Cerebellar nuclear complex (tissue), 1 donor: Measurements from ENCODE around the gene L3MBTL4.
"Not testable (repeated sequence)": the region's sequence is repeated elsewhere in the genome, so short reads cannot be mapped to it uniquely, and the experiment has no call there.

Source experiments
- DNase-seq, 2 experiments: peaks; one replicate each; lab custom pipeline; 2025; lab: John Stamatoyannopoulos, UW

L3MBTL4 gene

DNA sequence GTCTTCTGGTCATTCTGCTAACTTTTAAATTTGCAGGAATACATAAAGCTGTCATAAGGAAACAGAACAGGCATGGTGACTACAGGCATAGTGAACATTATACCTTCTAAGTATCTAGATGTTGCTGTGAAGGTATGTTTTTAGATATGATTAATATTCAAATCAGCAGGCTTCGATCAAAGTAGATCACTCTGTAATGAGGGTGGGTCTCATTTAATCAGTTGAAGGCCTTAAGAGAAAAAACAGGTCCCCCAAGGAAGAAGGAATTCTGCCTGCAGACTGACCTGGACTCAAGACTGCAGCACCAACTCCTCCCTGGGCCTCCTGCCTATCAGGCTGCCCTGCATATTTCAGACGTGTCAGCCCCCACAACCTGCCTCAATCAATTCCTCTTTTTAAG is 104.0 kb downstream of the L3MBTL4 start:
- DNase-seq = no peak

DNA sequence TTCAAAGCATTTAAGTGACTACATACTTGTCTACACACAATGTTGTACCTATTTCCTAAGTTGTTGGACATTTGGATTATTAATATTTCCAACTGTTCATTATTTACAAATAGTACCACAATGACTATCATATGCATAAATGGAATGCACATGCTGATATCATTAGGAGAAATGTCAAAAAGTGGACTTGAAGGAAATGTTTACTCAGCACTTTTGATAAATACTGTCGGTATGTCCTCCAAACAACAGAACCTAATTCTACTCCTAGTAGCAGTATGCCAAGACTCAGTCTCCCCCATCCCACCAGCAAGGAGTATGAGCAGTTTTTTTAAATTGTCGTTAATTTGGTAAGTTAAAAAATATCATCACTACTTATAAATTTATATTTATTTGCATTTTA is 116.8 kb downstream of the L3MBTL4 start:
- DNase-seq = no peak

DNA sequence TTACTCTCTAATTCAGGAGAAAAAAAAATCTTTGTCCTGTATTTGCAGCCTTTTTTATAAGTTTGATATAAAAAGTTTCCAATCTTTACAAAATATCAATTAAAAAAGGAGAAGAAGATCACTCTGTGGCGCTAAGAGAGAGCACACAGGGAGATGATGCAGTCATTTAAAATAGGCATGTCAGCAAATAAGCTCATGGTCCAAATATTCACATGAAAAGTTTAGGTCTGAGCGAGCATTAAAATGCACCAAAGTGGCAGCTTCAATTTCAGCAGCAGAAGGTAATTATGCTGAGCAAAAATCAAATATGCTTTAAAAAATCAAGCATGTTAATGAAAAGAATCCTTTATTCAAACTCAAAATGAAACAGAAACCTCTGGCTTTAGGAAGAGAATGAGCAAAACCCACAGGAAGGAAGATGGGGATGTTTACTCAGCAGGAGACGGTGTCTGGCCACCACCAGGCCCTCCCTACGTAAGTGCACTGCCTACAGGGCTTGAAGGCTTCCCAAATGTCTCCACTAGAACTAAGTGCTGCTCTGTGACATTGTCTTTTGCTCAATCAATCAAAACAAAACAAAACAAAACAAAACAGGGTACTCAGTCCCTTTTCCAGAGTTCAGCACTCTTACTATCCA is 120.4 kb downstream of the L3MBTL4 start:
- no peak for DNase-seq

GRCh38 chr18:6289843-6290242 is 124.9 kb downstream of the L3MBTL4 start:
- DNase-seq = no peak

- DNase-seq = no peak
Observed at GRCh38 chr18:6286585-6286984, 128.1 kb downstream of the L3MBTL4 start.

- no peak for DNase-seq
Observed at GRCh38 chr18:6284761-6285160, 129.9 kb downstream of the L3MBTL4 start.

DNA sequence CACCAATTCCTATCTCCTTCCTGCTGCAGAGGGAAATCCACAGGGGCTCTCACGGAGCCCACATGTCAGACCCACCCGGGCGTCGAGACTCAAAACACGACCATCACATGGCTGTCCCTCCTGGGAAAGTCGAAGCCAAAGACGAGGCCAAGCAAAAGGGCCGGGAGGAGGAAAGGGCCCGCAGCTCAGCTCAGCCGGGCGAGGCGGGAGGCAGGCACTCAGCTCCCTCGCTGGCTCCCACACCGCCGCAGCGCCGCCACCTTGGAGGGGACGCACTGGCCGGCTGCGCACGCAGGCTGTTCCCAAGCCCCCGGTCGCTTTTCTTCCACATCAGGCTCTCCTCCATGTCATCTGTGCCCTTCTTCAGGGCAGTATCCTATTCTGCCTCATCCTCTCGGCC is 130.4 kb downstream of the L3MBTL4 start:
- no peak for DNase-seq

- DNase-seq = no peak
Observed at GRCh38 chr18:6281874-6282273, 132.8 kb downstream of the L3MBTL4 start.

DNA sequence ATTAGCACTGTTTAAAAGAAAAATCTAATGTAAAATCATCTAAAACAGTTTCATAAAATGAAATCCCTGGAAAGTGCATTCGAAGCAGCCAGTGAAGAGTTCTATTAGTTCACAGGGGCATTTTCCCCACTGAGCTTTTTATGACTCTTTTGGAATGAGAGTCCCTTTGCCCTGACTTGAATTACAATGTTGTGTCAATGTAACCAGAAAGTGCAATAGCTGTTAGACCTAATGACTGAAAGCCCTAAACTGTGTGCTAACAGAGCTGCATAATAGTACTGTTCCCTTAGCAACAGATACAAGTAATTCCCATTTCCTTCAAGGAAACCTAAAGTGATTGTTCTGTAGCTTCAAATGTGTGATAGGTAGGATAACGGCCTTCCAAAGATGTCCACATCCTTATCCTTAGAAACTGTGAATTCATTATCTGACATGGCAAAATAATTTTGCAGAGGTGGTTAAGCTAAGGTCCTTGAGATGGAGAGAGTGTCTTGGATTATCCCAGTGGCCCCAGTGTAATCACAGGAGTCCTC is 134.4 kb downstream of the L3MBTL4 start:
- DNase-seq = no peak

DNA sequence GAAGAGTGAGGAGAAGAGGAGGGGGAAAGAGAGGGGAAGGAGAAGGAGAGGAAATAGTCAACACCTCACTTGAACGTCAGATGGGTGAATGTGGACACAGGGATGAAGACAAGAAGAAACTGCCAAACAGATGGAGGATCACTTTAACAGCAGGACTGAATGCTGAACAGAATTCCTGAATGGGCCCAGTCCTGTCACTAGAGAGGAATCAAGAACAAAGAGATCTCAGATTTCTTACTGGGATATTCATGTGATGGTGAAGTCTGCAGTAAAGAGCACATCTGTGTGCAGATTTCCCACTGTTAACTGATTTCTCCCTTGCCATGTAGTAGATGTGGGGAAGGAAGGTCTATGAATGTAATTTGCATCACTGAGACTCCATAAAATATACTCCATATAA is 135.4 kb downstream of the L3MBTL4 start:
- no peak for DNase-seq

GRCh38 chr18:6273423-6273822 is 141.3 kb downstream of the L3MBTL4 start:
- DNase-seq = no peak

- not testable (repeated sequence) for DNase-seq
Observed at GRCh38 chr18:6272144-6272543, 142.6 kb downstream of the L3MBTL4 start.

GRCh38 chr18:6271585-6271984 is 143.1 kb downstream of the L3MBTL4 start:
- DNase-seq = no peak

DNA sequence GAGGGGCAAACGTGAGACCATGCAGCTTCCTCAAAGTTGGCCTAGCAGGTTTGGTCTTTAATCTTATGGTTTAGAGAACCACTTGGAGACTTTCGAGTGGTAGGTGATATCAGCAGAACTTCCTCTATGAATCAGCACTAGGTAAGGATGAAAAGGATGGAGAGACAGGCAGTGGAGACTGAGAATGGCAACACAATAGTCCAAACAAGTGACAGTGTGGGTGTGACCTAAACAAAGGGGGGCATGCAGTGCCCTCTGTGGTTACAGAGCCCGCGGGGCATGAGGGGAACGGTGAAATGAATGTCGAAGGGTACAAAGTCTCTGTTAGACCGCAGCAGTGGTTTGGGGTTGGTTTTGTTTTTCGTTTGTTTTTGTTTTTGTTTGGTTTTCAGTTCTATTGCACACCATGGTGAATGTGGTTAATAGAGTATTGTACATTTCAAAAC is 143.9 kb downstream of the L3MBTL4 start:
- no peak for DNase-seq

- DNase-seq = no peak
Observed at GRCh38 chr18:6269660-6270332, 144.9 kb downstream of the L3MBTL4 start.

- DNase-seq = no peak
Observed at GRCh38 chr18:6266212-6266611, 148.5 kb downstream of the L3MBTL4 start.

DNA sequence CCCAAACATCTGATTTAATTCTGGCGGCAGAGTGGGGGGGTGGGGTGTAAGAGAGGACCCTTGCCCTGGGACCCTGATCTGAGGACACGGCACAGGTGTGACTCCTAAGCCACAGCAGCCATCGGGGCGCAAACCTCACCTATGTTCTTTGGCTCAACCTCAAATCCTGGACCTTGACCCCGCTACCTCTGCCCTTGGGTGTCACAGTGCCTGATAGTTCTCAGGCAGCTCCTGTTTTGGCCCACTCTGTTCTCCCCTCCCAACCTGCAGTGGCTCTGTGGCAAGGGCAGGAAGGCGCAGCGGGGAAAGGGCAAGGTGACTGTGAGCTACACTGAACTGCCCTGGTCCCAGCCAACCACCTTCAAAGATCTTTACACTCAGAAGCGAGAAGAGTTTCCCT is 152.8 kb downstream of the L3MBTL4 start:
- no peak for DNase-seq

DNA sequence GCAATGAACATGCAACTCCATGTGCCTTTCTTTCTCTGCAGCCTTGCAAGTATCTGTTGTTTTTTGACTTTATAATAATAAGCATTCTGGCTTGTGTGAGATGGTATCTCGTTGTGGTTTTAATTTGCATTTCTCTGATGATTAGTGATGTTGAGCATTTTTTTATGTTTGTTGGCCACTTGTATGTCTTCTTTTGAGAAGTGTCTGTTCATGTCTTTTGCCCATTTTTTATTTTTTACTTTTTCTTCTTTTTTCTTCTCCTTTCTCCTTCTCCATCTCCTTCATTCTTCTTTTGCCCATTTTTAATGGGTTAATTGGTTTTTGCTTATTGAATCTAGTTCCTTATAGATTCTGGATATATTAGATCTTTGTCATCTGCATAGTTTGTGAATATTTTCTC is 155.4 kb downstream of the L3MBTL4 start:
- DNase-seq = not testable (repeated sequence)

DNA sequence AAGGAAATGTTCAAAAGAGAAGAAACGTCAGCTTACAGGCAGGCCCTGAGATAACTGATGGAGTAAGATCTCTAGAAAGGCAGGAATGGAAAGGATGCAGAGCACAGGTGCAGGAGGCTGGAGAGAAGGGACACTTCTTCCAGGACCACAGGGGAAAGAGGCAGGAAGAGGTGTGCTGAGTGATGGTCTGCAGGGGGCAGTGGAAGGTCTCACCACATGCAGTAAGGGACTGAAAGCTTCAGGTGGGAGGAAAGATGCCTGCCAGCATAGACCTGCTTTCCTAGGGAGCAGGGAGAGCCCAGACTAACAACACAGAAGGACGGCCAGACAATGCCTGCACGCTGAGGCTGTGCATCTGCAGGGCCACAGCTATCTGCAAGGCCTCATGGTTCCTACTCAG is 156.8 kb downstream of the L3MBTL4 start:
- DNase-seq = no peak

DNA sequence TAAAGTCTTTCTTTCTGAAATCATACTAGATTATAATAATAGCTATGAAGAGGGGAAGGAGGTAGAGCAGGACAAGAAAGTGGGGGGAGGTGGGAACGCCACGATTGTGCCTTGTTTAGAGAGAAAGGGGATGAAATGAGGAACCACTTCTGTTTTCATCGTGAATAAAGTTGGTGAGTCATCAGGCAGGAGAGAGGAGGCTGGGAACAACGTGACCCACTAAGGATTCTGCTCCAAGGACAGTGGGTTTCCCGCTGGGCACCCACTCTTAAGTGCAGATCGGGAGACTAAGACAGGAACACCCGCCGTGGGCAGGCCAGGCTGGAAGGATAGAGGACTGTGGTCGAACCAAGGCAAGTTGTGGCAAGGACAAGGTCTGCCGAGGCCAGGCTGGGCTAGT is 158.2 kb downstream of the L3MBTL4 start:
- DNase-seq = no peak

DNA sequence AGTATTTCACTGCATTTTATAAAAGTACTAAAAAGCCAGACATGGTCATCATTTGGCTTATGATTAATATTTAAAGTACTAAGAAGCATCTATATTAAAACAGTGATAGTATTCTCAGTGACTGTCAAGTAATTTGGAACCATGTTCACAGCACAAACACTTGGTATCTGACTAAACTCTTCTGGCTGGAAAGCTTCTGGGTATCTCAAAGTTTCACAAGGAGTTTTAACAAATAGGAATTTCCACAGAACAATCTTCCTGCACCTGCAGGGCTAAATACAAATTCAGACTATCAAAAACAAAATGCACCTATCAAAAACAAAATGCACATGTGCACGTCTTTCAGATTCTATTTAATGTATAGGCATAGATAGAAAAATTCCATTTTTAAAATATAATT is 158.8 kb downstream of the L3MBTL4 start:
- no peak for DNase-seq

DNA sequence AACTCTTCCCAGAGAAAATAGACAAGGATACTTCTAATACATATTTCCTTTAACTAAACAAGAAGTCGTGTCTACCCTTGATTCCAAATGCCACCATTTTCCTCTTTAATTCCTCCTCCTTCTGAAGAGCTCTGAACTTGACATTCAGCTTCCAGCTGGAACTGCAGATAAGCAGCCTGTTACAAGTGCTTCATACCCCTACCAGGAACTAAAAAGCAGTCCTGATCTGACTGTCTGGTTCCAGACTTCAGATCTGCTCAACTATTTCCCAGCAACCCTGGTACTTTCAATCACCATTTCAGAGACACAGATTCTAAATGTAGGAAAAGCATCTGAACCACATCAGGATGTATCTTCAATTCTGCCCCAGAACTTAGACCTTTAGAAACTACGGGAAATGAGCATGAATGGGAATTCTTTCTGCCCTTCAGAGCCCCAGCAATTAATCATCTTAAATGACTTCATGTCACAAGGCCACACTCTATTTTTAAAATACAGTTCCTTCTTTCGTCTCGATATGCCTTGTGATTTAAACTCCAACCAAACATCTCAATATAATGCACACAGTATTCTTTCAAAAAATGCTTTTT is 159.5 kb downstream of the L3MBTL4 start:
- DNase-seq = no peak

GRCh38 chr18:6254456-6254855 is 160.3 kb downstream of the L3MBTL4 start:
- DNase-seq = no peak
